Measurements from ENCODE around the gene WNT10A. TPM values are rescaled to one million over a fixed set of nuclear protein-coding genes. Genes with fewer than 3 reads are reported as not detected.

Gene WNT10A
- total RNA-seq, 1 donor from 2014 or later = 0.35 TPM

DNA sequence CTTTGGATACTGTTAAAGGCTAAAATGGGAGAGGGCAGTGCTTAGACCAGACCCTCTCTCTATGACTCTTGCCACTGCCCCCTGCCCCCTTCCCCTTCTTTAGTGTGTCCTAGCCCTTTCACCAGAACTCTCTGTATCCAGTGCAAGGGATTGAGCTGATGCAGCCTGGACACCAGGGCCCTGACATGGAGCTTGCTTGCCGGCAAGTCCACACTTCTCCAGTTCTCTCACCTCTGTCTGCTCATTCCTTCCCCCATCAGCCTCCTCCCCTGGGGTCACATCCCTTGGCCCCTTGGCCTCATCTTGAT, 22.6 kb upstream of the WNT10A start:
- peaks cover 74% of the 10 kb centered on the region for H3K27me3 ChIP-seq (ENCODE audit: low read depth)
- intact Hi-C loops (cut with DNase I) = no loop called here

DNA sequence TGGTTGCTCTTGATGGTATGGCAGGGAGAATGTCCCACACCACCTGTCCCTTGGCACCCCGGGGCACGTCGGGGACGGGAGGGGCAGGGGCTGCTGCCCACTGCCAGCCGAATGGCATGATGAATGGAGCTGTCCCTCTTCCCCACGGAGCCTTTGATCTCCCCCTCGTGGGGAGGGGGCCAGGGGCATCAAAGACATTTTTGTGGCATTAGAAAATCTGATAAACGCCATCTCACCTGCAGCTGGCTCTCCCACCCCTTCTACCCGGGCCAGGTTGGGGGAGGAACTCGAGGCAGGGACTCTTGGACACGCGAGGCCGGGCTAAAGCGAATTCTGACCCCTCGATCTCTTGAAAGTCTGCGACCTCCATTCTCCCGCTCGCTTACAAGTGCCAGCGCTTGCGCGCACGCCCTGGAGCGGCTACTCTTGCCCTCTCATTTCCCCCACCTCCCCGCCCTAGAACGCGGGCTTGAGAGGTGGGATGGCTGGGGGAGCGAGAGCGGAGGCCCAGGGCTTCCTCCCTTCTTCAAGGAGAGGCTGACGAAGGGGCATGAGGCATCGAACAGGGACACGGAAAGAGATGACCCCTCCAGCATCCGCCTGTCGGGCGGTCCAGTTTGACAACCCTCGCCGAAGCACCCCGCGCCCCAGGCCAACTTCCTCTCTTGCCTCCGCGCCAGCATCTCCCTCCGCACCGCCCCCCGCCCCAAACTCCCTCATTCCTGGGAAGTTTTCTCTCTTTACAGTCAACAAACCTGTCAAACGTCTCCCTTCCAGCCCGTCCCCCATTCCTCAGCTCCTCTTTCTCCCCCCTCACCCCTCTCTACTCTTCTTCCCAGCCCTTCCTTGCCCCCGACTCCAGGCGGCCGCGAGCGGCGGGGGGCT, 21.7 kb upstream of the WNT10A start:
- TF ChIP-seq, protein P1, sequence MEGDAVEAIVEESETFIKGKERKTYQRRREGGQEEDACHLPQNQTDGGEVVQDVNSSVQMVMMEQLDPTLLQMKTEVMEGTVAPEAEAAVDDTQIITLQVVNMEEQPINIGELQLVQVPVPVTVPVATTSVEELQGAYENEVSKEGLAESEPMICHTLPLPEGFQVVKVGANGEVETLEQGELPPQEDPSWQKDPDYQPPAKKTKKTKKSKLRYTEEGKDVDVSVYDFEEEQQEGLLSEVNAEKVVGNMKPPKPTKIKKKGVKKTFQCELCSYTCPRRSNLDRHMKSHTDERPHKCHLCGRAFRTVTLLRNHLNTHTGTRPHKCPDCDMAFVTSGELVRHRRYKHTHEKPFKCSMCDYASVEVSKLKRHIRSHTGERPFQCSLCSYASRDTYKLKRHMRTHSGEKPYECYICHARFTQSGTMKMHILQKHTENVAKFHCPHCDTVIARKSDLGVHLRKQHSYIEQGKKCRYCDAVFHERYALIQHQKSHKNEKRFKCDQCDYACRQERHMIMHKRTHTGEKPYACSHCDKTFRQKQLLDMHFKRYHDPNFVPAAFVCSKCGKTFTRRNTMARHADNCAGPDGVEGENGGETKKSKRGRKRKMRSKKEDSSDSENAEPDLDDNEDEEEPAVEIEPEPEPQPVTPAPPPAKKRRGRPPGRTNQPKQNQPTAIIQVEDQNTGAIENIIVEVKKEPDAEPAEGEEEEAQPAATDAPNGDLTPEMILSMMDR (IDR thresholded peaks at IDR 0.05) = no peak
- Histone ChIP-seq H3K27me3 (ENCODE audit: low read depth) (peaks cover 73% of the 10 kb centered on the region), H3K9me3 (no peaks in the 10 kb centered on the region), H3K27ac (no peak overlapping the region), H3K4me1 (peaks cover 16% of the 10 kb centered on the region), H3K4me3 (peak overlapping the region; percentile 32), H3K36me3 (no peaks in the 10 kb centered on the region)
- ATAC-seq = no peak
- intact Hi-C loops (cut with DNase I) = no loop called here
- DNase-seq = no peak

More for the DNA sequence above, 22.6 kb upstream of the WNT10A start:
- no peak for DNase-seq
- Histone ChIP-seq H3K36me3 (no peaks in the 10 kb centered on the region), H3K4me3 (no peak overlapping the region), H3K4me1 (peaks cover 16% of the 10 kb centered on the region), H3K9me3 (no peaks in the 10 kb centered on the region), H3K27ac (no peak overlapping the region)
- TF ChIP-seq, protein P1 (IDR thresholded peaks at IDR 0.05) = no peak
- ATAC-seq = no peak

DNA sequence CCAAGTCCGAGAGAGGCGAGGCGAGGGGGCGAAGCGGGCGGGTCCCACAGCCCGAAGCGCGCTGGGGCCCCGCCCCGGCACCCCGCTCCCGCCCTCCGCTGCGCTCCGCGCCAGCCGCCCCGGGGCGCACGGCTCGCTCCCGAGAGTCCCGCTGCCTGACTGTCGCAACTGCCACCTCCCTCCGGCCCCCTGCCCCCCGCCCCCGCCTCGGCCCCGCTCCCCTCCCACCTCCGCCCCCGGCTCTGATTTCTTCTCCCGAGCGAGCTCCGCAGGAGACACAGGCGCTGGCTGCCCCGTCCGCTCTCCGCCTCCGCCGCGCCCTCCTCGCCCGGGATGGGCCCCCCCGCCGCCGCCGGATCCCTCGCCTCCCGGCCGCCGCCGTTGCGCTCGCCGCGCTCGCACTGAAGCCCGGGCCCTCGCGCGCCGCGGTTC, 21.1 kb upstream of the WNT10A start, which contains the start of gene WNT6:
WNT6 (plus strand) TSS at position 250 of the 432 bp plus-strand sequence. CDS start 233 bp downstream, outside the sequence.
- TF ChIP-seq, protein P1 (IDR thresholded peaks at IDR 0.05) = no peak
- Histone ChIP-seq H3K4me3 (peak within 1 kb of the TSS; percentile 32), H3K27ac (no peak within 1 kb of the TSS), H3K4me1 (peaks cover 16% of the 10 kb centered on the region), H3K9me3 (no peaks in the 10 kb centered on the region), H3K27me3 (ENCODE audit: low read depth) (peaks cover 79% of the 10 kb centered on the region), H3K36me3 (no peaks in the 10 kb centered on the region)
- ATAC-seq = peak; percentile 16 to 25
- intact Hi-C loops (cut with DNase I) = no loop called here
- peak; percentile 49 for DNase-seq

DNA sequence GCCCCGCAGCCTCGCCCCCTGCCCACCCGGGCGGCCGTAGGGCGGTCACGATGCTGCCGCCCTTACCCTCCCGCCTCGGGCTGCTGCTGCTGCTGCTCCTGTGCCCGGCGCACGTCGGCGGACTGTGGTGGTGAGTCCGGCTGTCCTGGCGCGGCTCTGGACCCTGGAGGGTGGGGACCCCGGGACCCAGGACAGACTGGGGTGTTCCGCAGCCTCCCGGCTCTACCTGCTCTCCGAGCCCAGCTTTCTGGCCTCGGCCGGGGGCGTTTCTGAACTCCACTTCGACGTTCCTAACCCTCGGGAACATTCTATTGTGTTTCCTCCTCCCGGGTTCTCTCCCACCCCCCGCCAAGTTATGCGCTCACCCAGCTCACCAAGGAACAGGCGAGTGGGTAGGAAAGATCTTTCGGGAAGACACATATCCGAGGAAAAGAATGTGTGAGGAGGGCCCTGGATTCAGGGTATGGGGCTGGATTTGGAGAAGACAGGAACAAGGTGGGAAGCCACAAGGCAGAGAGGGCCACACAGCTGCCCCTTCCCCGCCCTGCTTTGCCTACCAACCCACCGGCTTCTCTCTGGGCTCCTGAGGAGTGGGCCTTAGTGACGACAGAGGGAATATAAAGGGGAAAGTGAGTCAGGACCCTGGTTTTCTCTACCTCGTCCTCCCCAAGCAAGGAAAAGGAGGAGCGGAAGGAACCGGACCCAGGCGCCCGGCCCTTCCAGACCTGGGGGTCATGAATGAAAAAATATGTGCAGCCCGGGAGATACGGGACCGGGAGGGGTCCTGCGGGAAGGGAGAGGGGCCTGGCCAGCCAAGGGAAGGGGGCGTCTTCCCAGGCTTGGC, 20.4 kb upstream of the WNT10A start:
- TF ChIP-seq, protein P1 (IDR thresholded peaks at IDR 0.05) = no peak
- Histone ChIP-seq H3K36me3 (no peaks in the 10 kb centered on the region), H3K27me3 (ENCODE audit: low read depth) (peaks cover 77% of the 10 kb centered on the region), H3K9me3 (no peaks in the 10 kb centered on the region), H3K27ac (no peak overlapping the region), H3K4me1 (peaks cover 16% of the 10 kb centered on the region), H3K4me3 (peak overlapping the region; percentile 32)
- peak; percentile 40 for DNase-seq
- intact Hi-C loops (cut with DNase I) = no loop called here
- ATAC-seq = no peak

DNA sequence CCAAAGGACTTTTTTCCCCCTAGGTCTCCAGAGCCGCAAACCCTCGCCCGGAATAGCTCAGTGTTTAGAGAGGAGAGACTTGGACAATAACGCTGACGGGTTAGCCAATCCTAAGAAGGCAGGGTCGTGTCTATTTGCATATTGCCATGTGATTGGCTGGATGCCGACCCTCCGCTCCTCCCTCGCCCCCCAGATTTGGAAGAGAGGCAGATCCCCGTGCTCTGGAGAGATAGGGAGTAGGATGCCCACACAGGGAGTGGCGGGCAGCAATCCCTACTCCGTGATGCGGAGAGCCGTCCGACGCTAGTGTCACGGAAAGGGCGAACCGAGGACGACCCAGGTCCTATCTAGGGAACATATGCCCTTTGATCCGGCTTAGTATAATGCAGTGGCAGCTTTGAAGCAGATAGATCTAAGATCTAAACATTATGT, 19.7 kb upstream of the WNT10A start:
- Histone ChIP-seq H3K27me3 (ENCODE audit: low read depth) (peaks cover 70% of the 10 kb centered on the region), H3K4me3 (peak overlapping the region; percentile 11), H3K9me3 (no peaks in the 10 kb centered on the region), H3K36me3 (no peaks in the 10 kb centered on the region), H3K4me1 (peaks cover 16% of the 10 kb centered on the region), H3K27ac (no peak overlapping the region)
- ATAC-seq (peak in 1 of 2 donors; percentile 12), DNase-seq (no peak)
- TF ChIP-seq, protein P1 (IDR thresholded peaks at IDR 0.05) = no peak
- intact Hi-C loops (cut with DNase I) = no loop called here
